H9 (cell line): Measurements from ENCODE around the gene NADSYN1. TPM values are rescaled to one million over a fixed set of nuclear protein-coding genes. Genes with fewer than 3 reads are reported as not detected.
A peak's percentile ranks its signal among the peaks of the same experiment; 100 is the strongest.

ENCODE experiments used
- DNase-seq: peaks from one replicate; pipeline ENCODE4 v3.0.0-alpha.2; 2017
- H2AFZ ChIP-seq: one replicate; pipeline ENCODE4 v1.6.1; 2013; ENCODE audit warnings: mild to moderate bottlenecking, low read length, control low read depth, moderate library complexity
- H2AK5ac ChIP-seq: 2 replicates; pipeline ENCODE4 v1.6.1; 2013; ENCODE audit warnings: low read length, control low read depth, mixed read lengths; ENCODE audit not compliant: insufficient read length
- H2BK120ac ChIP-seq: one replicate; pipeline ENCODE4 v1.6.1; 2013; ENCODE audit warnings: low read depth, mild to moderate bottlenecking, low read length, control low read depth, inconsistent platforms; ENCODE audit not compliant: poor library complexity, severe bottlenecking
- H2BK12ac ChIP-seq: 2 replicates; pipeline ENCODE4 v1.6.1; 2013; ENCODE audit warnings: low read length, control low read depth, mixed read lengths, low read depth; ENCODE audit not compliant: insufficient read length
- H2BK15ac ChIP-seq: 2 replicates; pipeline ENCODE4 v1.6.1; 2013; ENCODE audit warnings: low read depth, low read length, control low read depth
- H2BK20ac ChIP-seq: one replicate; pipeline ENCODE4 v1.6.1; 2013; ENCODE audit warnings: low read depth, mild to moderate bottlenecking, low read length, control low read depth, inconsistent platforms; ENCODE audit not compliant: poor library complexity, severe bottlenecking
- H2BK5ac ChIP-seq: 2 replicates; pipeline ENCODE4 v1.6.1; 2013; ENCODE audit warnings: low read length, control low read depth, mixed read lengths; ENCODE audit not compliant: insufficient read length
- H3K14ac ChIP-seq: 2 replicates; pipeline ENCODE4 v1.6.1; 2013; ENCODE audit warnings: low read length, control low read depth; ENCODE audit not compliant: insufficient read depth
- H3K18ac ChIP-seq: 2 replicates; pipeline ENCODE4 v1.6.1; 2013; ENCODE audit warnings: low read depth, mild to moderate bottlenecking, mixed read lengths, low read length, control low read depth; ENCODE audit not compliant: insufficient read length
- H3K23ac ChIP-seq: 2 replicates; pipeline ENCODE4 v1.6.1; 2013; ENCODE audit warnings: low read length, control low read depth, mixed read lengths, low read depth; ENCODE audit not compliant: insufficient read length
- H3K23me2 ChIP-seq: 2 replicates; pipeline ENCODE4 v1.6.1; 2013; ENCODE audit warnings: low read depth, mild to moderate bottlenecking, mixed read lengths, low read length, control low read depth; ENCODE audit not compliant: insufficient read length, poor library complexity, severe bottlenecking
- H3K27ac ChIP-seq: 2 replicates; pipeline ENCODE4 v1.5.1; 2013; ENCODE audit warnings: low read length, control low read depth, mixed read lengths, low read depth; ENCODE audit not compliant: insufficient read length
- H3K27me3 ChIP-seq: 2 replicates; pipeline ENCODE4 v1.6.1; 2013; ENCODE audit warnings: low read length, control low read depth, inconsistent platforms; ENCODE audit not compliant: insufficient read depth
- H3K4ac ChIP-seq: 2 replicates; pipeline ENCODE4 v1.6.1; 2013; ENCODE audit warnings: low read depth, mild to moderate bottlenecking, control low read depth, inconsistent platforms, low read length, moderate library complexity
- H3K4me1 ChIP-seq: 2 replicates; pipeline ENCODE4 v1.6.1; 2013; ENCODE audit warnings: low read length, control low read depth, inconsistent platforms; ENCODE audit not compliant: insufficient read depth
- H3K4me2 ChIP-seq: 2 replicates; pipeline ENCODE4 v1.6.1; 2013; ENCODE audit warnings: low read length, control low read depth, mixed read lengths; ENCODE audit not compliant: insufficient read length, insufficient read depth
- H3K56ac ChIP-seq: 2 replicates; pipeline ENCODE4 v1.6.1; 2013; ENCODE audit warnings: low read depth, mild to moderate bottlenecking, mixed read lengths, low read length, control low read depth; ENCODE audit not compliant: insufficient read length
- H3K79me1 ChIP-seq: 2 replicates; pipeline ENCODE4 v1.6.1; 2013; ENCODE audit warnings: low read depth, mild to moderate bottlenecking, moderate library complexity, low read length, control low read depth, inconsistent platforms; ENCODE audit not compliant: insufficient read depth, poor library complexity, severe bottlenecking
- H3K79me2 ChIP-seq: 2 replicates; pipeline ENCODE4 v1.6.1; 2013; ENCODE audit warnings: low read length, control low read depth, inconsistent platforms; ENCODE audit not compliant: insufficient read depth
- H3K9ac ChIP-seq: 2 replicates; pipeline ENCODE4 v1.6.1; 2013; ENCODE audit warnings: low read length, control low read depth, mixed read lengths; ENCODE audit not compliant: insufficient read length; ENCODE audit errors: extremely low read depth
- H3K9me3 ChIP-seq: one replicate; pipeline ENCODE4 v1.6.1; 2013; ENCODE audit warnings: low read depth, low read length, inconsistent platforms; ENCODE audit not compliant: control insufficient read depth
- H3T11ph ChIP-seq: one replicate; pipeline ENCODE4 v1.6.1; 2013; ENCODE audit warnings: mild to moderate bottlenecking, low read length, control low read depth, inconsistent platforms
- H4K20me1 ChIP-seq: one replicate; pipeline ENCODE4 v1.6.1; 2013; ENCODE audit not compliant: control insufficient read depth, insufficient read length, insufficient read depth
- H4K5ac ChIP-seq: 2 replicates; pipeline ENCODE4 v1.6.1; 2013; ENCODE audit warnings: low read depth, mild to moderate bottlenecking, mixed read lengths, low read length, control low read depth; ENCODE audit not compliant: insufficient read length
- H4K8ac ChIP-seq: replicated peaks from 2 replicates; pipeline ENCODE4 v1.6.1; 2013; ENCODE audit warnings: low read length, control low read depth, mixed read lengths, low read depth; ENCODE audit not compliant: insufficient read length
- H4K91ac ChIP-seq: 2 replicates; pipeline ENCODE4 v1.6.1; 2013; ENCODE audit warnings: low read depth, mild to moderate bottlenecking, moderate library complexity, mixed read lengths, low read length, control low read depth; ENCODE audit not compliant: insufficient read length
- H3K27ac Mint-ChIP-seq, 3 experiments: 2 replicates in 2 of 3; 3 replicates in 1 of 3; pipeline ENCODE4 v1.8.0; 2020 to 2021; ENCODE audit warnings: mixed read lengths in 3 of 3, mild to moderate bottlenecking in 1 of 3, moderate library complexity in 1 of 3
- H3K27me3 Mint-ChIP-seq: 2 replicates; pipeline ENCODE4 v1.8.0; 2021; ENCODE audit warnings: low read depth, mild to moderate bottlenecking, moderate library complexity, mixed read lengths
- H3K36me3 Mint-ChIP-seq, 3 experiments: 2 replicates in 2 of 3; 3 replicates in 1 of 3; pipeline ENCODE4 v1.8.0; 2020 to 2021; ENCODE audit warnings: low read depth in 3 of 3, mixed read lengths in 3 of 3; ENCODE audit not compliant: insufficient read depth in 1 of 3
- H3K4me1 Mint-ChIP-seq, 2 experiments: 2 replicates each; pipeline ENCODE4 v1.8.0; 2020; ENCODE audit warnings: mixed read lengths in 2 of 2
- H3K4me3 Mint-ChIP-seq, 2 experiments: 2 replicates in 1 of 2; 3 replicates in 1 of 2; pipeline ENCODE4 v1.8.0; 2020 to 2021; ENCODE audit warnings: mild to moderate bottlenecking in 2 of 2, mixed read lengths in 2 of 2, moderate library complexity in 1 of 2
- H3K9me3 Mint-ChIP-seq, 2 experiments: 2 replicates in 1 of 2; 3 replicates in 1 of 2; pipeline ENCODE4 v1.8.0; 2020; ENCODE audit warnings: mild to moderate bottlenecking in 2 of 2, mixed read lengths in 2 of 2, moderate library complexity in 1 of 2
- CTCF ChIP-seq: fragments of 200-600 bp; sonication (generic); conservative IDR thresholded peaks from 3 replicates; pipeline ENCODE4 v1.8.0; 2021; ENCODE audit warnings: antibody characterized with exemption, mild to moderate bottlenecking
- WGBS: extraction: QIAGEN DNeasy Blood & Tissue Kit; methylation state at CpG from one replicate; pipeline ENCODE4 v1.1.7; 2013; ENCODE audit warnings: missing lambda C conversion rate, low lambda C conversion rate, mixed read lengths; ENCODE audit not compliant: insufficient read length; ENCODE audit errors: extremely low coverage; 5-methylcytosine and 5-hydroxymethylcytosine counted together
- total RNA-seq: library from RNA; stranded (reverse); gene quantifications from 2 replicates; pipeline ENCODE4 v1.2.1, GENCODE V29; 2021

The NADSYN1 gene
- total RNA-seq, 1 experiment from 2014 or later = 44.2 TPM

DNA sequence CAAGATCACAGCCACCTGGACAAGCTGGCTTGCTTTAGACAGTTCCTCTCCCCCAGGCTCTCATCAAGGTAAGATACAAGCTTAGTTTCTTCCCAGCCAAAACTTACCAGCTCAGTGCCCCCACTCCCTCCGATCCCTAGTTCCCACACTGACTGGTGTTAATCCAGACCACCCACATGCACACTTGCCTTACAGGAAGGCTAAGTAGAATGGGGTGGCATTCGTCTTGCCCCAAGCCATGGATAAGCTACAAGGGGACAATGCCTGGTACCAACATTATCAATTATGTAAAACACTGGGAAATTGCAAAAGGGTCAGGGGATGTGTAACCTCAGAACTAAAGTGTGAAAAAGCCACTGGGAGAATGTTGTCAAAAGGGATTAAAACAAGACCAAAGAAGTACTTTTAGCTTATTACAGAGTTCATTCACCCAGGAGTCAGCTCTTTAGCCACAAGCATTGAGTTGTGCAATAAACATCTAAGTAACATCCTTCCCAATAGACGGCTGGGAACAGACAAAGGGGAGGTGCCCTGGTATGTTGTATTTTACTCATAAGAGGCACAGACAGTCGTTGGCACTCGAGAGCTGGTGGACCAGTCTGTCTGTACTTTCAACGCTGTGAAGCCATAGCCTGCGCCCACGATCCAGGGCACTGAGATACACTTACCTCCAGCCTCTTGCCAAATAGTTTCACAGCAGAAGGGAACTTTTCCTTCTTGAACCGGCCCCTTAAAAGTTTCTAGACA is 5.9 kb upstream of the NADSYN1 start:
- peaks cover 38 to 45% of the 10 kb centered on the region in 2 experiments for H3K4me1 Mint-ChIP-seq
- no peak overlapping the region for H2AK5ac ChIP-seq
- no peak overlapping the region for H4K8ac ChIP-seq
- peak overlapping the region; percentile 53 for H3K9ac ChIP-seq
- no peak overlapping the region for H2BK15ac ChIP-seq
- no peak overlapping the region for H2BK12ac ChIP-seq
- no peak for TF ChIP-seq CTCF
- WGBS = no CpG with 5 or more reads among the region's 9 CpGs
- H3K79me1 ChIP-seq = peaks cover 12% of the 10 kb centered on the region
- H3K27me3 Mint-ChIP-seq = no peaks in the 10 kb centered on the region
- H4K5ac ChIP-seq = no peak overlapping the region
- H3K4ac ChIP-seq = no peak overlapping the region
- H3K56ac ChIP-seq = no peak overlapping the region
- H3K27ac ChIP-seq = no peak overlapping the region
- H2BK5ac ChIP-seq = no peak overlapping the region
- no peak overlapping the region for H3T11ph ChIP-seq
- H3K27me3 ChIP-seq = no peaks in the 10 kb centered on the region
- no peak overlapping the region for H3K23ac ChIP-seq
- peaks cover 3 to 4% of the 10 kb centered on the region in 2 experiments; a peak in 2 of 5 replicates for H3K9me3 Mint-ChIP-seq
- peaks cover 12% of the 10 kb centered on the region for H3K23me2 ChIP-seq
- H3K14ac ChIP-seq = no peak overlapping the region
- H3K18ac ChIP-seq = no peak overlapping the region
- H3K36me3 Mint-ChIP-seq = peaks cover 44 to 55% (median 49%) of the 10 kb centered on the region in 3 experiments
- no peaks in the 10 kb centered on the region for H3K9me3 ChIP-seq
- no peak overlapping the region for H2BK20ac ChIP-seq
- H3K27ac Mint-ChIP-seq = peak overlapping the region; percentile 87 to 95 (median 88); a peak in 6 of 7 replicates
- H4K20me1 ChIP-seq = no peaks in the 10 kb centered on the region
- H3K4me2 ChIP-seq = peak overlapping the region; percentile 97
- DNase-seq = no peak
- peaks cover 2% of the 10 kb centered on the region; the same call in 1 of the 2 replicates for H3K4me1 ChIP-seq
- no peak overlapping the region for H4K91ac ChIP-seq
- H3K79me2 ChIP-seq = peaks cover 10% of the 10 kb centered on the region; the same call in 1 of the 2 replicates
- no peak overlapping the region for H2AFZ ChIP-seq
- H3K4me3 Mint-ChIP-seq = peak overlapping the region; percentile 95
- H2BK120ac ChIP-seq = no peak overlapping the region
